Vagina (tissue), 2 donors: ENCODE measurements around the gene ZKSCAN4. TPM values are rescaled to one million over a fixed set of nuclear protein-coding genes. Genes with fewer than 3 reads are reported as not detected.

Experiments used
- DNase-seq, 2 donors: peaks; one replicate each; pipeline ENCODE4 v3.0.0-alpha.2; 2017; ENCODE audit errors: extremely low spot score in 2 of 2
- H3K27ac ChIP-seq: fragments of 200-600 bp; sonication (generic); one replicate; pipeline ENCODE4 v1.5.1; 2019
- H3K27me3 ChIP-seq: fragments of 200-600 bp; sonication (generic); one replicate; pipeline ENCODE4 v1.5.1; 2019
- H3K36me3 ChIP-seq, 2 donors: fragments of 200-600 bp; sonication (generic); one replicate each; pipeline ENCODE4 v1.5.1; 2017 to 2019
- H3K4me1 ChIP-seq: fragments of 200-600 bp; sonication (generic); one replicate; pipeline ENCODE4 v1.5.1; 2019
- H3K4me3 ChIP-seq, 2 donors: fragments of 200-600 bp; sonication (generic); 1 replicate in 1 of 2; 2 replicates in 1 of 2; pipeline ENCODE4 v1.5.1; 2016 to 2019
- H3K9me3 ChIP-seq: fragments of 200-600 bp; sonication (generic); one replicate; pipeline ENCODE4 v1.5.1; 2019
- CTCF ChIP-seq, 3 experiments: fragments of 450-650 bp in 2 of 3; fragments of 200-600 bp in 1 of 3; sonication (generic) in 1 of 3; IDR thresholded peaks; one replicate each; pipeline ENCODE4 v1.5.1; 2017 to 2019; ENCODE audit warnings: antibody characterized with exemption in 3 of 3, mild to moderate bottlenecking in 2 of 3, moderate library complexity in 2 of 3
- POLR2A ChIP-seq, 2 donors: fragments of 450-650 bp; IDR thresholded peaks; one replicate each; pipeline ENCODE4 v1.6.1; 2017; ENCODE audit warnings: antibody characterized with exemption in 2 of 2, mild to moderate bottlenecking in 2 of 2, moderate library complexity in 2 of 2
- POLR2AphosphoS5 ChIP-seq, 2 donors: sonication (generic); formaldehyde crosslinking; IDR thresholded peaks; one replicate each; pipeline ENCODE4 v1.9.0; 2017; ENCODE audit warnings: antibody characterized with exemption in 2 of 2, mild to moderate bottlenecking in 2 of 2, low read depth in 1 of 2; ENCODE audit not compliant: insufficient read depth in 1 of 2
- intact Hi-C: fragments of 100-400 bp; cut with DNase I; formaldehyde crosslinking; loops from one replicate; pipeline ENCODE4 v1.15.1; 2023
- total RNA-seq: library from RNA; depleted of rRNA; stranded (reverse); fragments of >200 nt; gene quantifications from one replicate; pipeline ENCODE4 v1.2.3, GENCODE V29; 2016

ZKSCAN4 gene
- total RNA-seq, 1 donor from 2014 or later = 5.9 TPM

- intact Hi-C loops = loop anchor here (10.0 kb wide), 1 partner anchor 100 kb away; the partner anchor contains the start of gene ZSCAN16
- H3K36me3 ChIP-seq = peaks cover 0 to 21% of the 10 kb centered on the region in 2 donors
- H3K27me3 ChIP-seq = no peaks in the 10 kb centered on the region
- TF ChIP-seq POLR2AphosphoS5 (IDR thresholded peaks at IDR 0.05; ENCODE audit: insufficient read depth in 1 of 2, low read depth in 1 of 2) = peak in 1 of 2 donors; percentile 69
- no peak for TF ChIP-seq CTCF (IDR thresholded peaks at IDR 0.05)
- H3K9me3 ChIP-seq = no peaks in the 10 kb centered on the region
- peaks cover 17% of the 10 kb centered on the region for H3K4me1 ChIP-seq
- peak within 1 kb of the TSS; percentile 80 to 82 for H3K4me3 ChIP-seq
- DNase-seq = no peak
- peak within 1 kb of the TSS; percentile 74 for H3K27ac ChIP-seq
These were observed 26.8 kb downstream of the ZKSCAN4 start, which contains the start of gene ZSCAN9 for GRCh38 chr6:28225056-28225834. ZSCAN9 (plus strand) TSS chr6:28225275; CDS start chr6:28227085, 1,810 bp downstream.

GRCh38 chr6:28224131-28225055 is 27.7 kb downstream of the ZKSCAN4 start:
- peak overlapping the region; percentile 74 for H3K27ac ChIP-seq
- no peak for TF ChIP-seq POLR2A (IDR thresholded peaks at IDR 0.05)
- TF ChIP-seq CTCF (IDR thresholded peaks at IDR 0.05) = no peak
- no peak for TF ChIP-seq POLR2AphosphoS5 (IDR thresholded peaks at IDR 0.05; ENCODE audit: insufficient read depth in 1 of 2, low read depth in 1 of 2)
- H3K9me3 ChIP-seq = no peaks in the 10 kb centered on the region
- peaks cover 0 to 18% of the 10 kb centered on the region in 2 donors for H3K36me3 ChIP-seq
- no peak for DNase-seq
- H3K27me3 ChIP-seq = no peaks in the 10 kb centered on the region
- intact Hi-C loops = loop anchor here (10.0 kb wide), 1 partner anchor 100 kb away; the partner anchor contains the start of gene ZSCAN16
- H3K4me1 ChIP-seq = peaks cover 19% of the 10 kb centered on the region
- peak overlapping the region; percentile 80 to 82 for H3K4me3 ChIP-seq

GRCh38 chr6:28220257-28221133 is 31.6 kb downstream of the ZKSCAN4 start:
- no peak for DNase-seq
- Histone ChIP-seq H3K9me3 (no peaks in the 10 kb centered on the region), H3K4me3 (no peak overlapping the region), H3K27ac (no peak overlapping the region), H3K36me3 (no peaks in the 10 kb centered on the region), H3K4me1 (peaks cover 22% of the 10 kb centered on the region), H3K27me3 (no peaks in the 10 kb centered on the region)
- intact Hi-C loops = loop anchor here (10.0 kb wide), 1 partner anchor 96 kb away; the partner anchor contains the start of gene ZSCAN16
- TF ChIP-seq CTCF (IDR thresholded peaks at IDR 0.05) = no peak
- no peak for TF ChIP-seq POLR2A (IDR thresholded peaks at IDR 0.05)
- TF ChIP-seq POLR2AphosphoS5 (IDR thresholded peaks at IDR 0.05; ENCODE audit: insufficient read depth in 1 of 2, low read depth in 1 of 2) = no peak

- no peaks in the 10 kb centered on the region for H3K36me3 ChIP-seq
- intact Hi-C loops = no loop called here
- H3K27me3 ChIP-seq = no peaks in the 10 kb centered on the region
- peak overlapping the region; percentile 57 to 65 for H3K4me3 ChIP-seq
- peak overlapping the region; percentile 44 for H3K27ac ChIP-seq
- H3K9me3 ChIP-seq = no peaks in the 10 kb centered on the region
- TF ChIP-seq CTCF (IDR thresholded peaks at IDR 0.05) = no peak
- peak in 1 of 2 donors; percentile 33 for TF ChIP-seq POLR2AphosphoS5 (IDR thresholded peaks at IDR 0.05; ENCODE audit: insufficient read depth in 1 of 2, low read depth in 1 of 2)
- TF ChIP-seq POLR2A (IDR thresholded peaks at IDR 0.05) = no peak
- DNase-seq = no peak
- peaks cover 15% of the 10 kb centered on the region for H3K4me1 ChIP-seq
These were observed 33.5 kb downstream of the ZKSCAN4 start for GRCh38 chr6:28218312-28219248.
